GM19023 (cell line): ENCODE data around the gene QRFP.
"Not testable (repeated sequence)": the region's sequence is repeated elsewhere in the genome, so short reads cannot be mapped to it uniquely, and the experiment has no call there.

ENCODE experiments used
- ATAC-seq: cut with Tn5 transposase; IDR thresholded peaks from one replicate; pipeline ENCODE4 v1.9.1; 2021; ENCODE audit warnings: mild to moderate bottlenecking, moderate library complexity; ENCODE audit not compliant: unreplicated experiment

QRFP gene

DNA sequence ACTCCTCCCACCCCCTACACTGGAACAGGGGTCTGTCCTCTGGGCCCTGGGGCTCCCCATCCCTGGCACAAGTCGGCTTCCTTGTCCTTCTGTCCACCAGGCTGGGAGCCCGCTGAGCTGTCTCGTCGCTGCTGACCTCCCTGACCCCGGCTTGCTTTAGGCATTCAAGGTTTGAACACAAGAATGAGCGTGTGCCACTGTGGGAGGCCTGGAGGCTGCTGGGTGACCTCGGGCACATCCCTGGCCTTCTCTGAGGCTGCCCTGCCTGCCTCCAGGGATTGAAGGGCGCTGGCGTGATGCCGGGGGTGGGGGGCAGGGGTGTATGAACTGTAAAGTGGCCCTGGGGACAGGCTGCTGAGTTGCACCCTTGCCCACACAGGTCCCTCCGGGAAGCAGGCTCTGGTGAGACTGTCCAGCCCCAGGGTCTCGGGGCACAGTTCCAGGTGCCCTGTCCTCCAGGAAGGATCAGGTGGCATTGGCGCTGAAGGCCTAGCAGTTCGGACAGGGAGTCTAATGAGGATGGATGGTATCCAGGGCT, 24.2 kb upstream of the QRFP start:
- no peak for ATAC-seq

DNA sequence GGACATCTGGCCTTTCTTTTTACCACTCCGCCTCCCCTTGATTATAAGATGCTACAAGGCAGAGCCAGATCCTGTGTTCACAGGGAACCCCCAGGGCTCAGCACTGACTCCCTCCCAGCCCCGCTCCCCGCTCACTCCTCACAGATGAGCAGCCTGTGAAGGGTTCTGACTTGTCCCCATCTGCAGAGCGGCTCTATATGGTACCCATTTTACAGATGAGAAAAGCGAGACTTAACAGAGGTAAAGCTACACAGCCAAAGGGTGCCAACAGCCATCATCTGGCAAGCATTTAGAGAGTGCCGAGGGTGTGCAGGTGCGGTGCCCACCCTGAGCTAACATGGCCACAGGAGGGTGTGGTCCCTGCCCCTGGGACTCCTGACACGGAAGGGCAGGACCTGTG, 23.6 kb upstream of the QRFP start:
- ATAC-seq: no peak

DNA sequence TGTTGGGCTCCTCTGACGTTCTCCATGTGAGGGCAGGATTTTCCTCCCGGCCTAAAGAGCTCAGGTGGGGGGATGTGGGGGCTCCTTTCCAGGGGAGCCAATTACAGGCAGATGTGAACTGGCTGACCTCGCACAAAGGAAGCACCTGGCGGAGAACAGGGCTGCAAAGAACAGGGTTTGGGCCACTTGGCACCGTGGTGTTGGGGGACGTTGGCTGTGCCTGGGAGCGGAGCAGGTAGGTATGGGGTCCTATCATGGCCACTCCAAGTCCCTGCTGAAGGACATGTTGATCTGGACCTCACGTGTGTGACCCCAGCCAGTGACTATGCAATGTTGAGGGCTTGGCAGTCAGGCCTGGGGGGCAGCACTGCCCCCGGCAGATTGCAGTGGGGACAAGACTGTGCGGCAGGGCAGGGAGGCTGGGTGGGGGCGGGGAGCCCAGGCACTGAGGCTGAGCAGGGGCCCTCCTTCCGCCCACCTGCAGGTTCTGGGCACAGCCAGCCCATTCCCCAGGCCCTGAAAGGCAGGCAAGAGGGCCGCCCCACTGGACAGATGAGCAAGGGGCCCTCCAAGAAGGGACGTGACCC, 23.0 kb upstream of the QRFP start:
- ATAC-seq: no peak

DNA sequence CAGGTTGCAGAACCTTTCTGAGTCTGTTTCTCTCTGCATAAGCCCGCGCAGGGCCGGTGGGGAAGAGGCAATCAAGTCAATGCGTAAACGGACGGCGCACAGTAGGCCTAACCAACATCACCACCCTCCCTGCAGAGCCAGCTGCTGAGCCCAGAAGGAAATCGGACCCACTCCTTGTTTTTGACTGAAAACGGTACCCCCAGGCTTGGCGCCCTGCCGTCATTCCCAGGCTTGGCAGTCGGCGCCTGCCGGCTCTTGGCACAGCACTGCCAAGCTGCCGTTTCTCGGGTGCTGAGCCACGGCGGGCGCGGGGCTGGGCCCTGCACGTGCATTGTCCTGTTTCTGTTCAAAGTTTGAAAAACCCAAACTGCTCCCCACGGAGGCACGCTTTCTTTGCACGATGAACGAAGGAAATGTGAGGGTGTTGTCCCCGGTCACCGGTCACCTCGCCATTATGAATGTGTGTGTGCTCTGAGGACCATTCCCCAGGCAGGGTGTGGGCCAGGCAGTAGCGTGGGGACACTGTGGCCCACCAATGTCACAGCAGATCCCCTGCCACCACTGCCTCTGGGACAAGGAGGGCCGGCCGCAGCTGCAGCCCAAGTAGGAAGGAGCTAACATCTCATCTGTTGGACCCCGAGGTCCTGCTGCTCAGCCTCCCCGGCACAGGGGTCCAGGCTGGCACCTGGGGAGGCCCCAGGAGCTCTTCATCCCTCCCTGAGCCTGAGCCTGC, 22.4 kb upstream of the QRFP start:
- ATAC-seq: no peak

DNA sequence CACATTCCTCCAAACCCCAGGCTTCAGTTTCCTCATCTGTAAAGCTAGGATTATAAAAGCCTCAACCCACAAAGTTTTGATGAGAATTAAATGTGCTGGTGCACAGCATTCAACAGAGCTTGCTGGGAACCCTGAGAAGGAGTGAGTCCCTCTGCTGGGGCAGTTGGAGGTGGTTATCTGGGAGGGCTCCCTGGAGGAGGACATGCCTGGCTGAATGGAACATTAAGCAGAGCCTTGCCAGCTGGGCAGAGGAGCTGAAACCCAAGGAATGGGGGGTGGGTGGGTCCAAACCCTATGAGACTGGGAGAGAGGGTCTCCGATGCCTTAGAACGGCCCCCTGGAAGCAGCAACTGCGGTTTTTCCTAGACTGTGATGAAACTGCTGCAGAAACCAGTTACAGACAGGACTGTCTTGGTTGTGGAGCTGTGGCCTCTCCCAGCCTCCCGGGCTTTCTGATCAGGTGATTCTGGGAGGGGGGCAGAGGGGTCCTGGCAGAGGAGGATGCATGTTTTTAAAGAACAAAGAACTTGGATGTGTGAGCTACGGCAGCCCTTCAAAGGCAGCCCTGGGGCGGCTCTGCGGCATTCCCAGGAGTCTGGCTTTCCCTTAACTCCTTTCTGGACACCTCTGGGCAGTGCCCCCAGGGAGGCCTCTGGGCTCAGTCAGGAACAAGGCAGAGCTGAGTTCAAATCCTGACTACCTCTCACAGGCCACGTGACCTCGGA, 21.7 kb upstream of the QRFP start:
- ATAC-seq: no peak

DNA sequence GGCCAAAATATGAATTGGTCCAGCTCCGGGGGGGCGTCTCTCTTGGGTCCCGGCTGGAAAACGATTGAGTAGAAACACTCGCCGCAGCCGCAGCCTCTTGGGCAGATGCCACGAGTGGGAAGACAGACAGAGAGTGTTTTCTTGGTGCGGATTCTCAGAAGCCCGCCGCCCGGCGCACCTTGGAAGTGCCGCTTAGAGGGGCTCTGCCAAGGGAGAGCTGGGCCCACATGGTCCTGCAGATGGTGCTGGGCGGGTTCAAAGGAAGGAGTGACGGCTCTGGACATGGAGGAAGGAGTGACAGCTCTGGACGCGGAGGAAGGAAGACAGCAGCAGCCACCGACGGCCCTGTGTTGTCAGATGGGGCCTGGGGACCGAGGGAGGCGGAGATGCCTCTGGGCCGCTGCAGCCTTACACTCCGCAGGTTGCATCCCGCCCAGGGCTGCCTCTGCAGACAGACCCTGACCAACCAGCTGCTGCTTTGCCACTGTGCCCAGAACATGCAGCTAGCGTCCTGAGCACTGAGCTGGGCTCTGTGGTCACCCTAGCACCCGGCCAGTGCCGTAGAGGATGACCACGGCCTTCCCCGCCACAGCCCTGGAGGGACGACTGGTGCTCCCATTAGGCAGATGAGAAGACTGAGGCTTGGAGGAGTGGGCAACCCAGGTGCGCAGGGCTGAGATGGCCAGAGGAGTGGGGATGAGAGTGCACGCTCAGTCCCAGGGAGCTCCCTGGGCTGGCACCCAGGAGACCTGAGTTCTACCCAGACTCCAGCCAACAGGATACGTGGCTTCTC, 20.8 kb upstream of the QRFP start:
- ATAC-seq: no peak

DNA sequence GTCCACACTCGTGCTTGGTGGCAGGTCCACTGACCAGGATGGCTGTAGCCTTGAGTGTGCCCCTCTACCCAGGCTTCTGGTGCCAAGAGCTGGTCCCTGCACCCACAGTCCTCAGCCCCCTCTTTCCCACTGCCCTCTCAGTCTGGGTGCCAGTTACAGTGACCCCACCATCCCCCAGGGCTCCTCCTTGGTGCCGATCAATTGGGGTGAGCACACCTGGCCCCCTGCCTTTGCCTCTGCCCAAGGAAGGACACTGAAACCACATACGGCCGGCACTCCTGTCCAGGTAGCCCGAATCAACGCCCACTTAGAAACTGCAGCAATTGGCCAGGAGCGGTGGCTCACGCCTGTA, 18.5 kb upstream of the QRFP start:
- no peak for ATAC-seq

DNA sequence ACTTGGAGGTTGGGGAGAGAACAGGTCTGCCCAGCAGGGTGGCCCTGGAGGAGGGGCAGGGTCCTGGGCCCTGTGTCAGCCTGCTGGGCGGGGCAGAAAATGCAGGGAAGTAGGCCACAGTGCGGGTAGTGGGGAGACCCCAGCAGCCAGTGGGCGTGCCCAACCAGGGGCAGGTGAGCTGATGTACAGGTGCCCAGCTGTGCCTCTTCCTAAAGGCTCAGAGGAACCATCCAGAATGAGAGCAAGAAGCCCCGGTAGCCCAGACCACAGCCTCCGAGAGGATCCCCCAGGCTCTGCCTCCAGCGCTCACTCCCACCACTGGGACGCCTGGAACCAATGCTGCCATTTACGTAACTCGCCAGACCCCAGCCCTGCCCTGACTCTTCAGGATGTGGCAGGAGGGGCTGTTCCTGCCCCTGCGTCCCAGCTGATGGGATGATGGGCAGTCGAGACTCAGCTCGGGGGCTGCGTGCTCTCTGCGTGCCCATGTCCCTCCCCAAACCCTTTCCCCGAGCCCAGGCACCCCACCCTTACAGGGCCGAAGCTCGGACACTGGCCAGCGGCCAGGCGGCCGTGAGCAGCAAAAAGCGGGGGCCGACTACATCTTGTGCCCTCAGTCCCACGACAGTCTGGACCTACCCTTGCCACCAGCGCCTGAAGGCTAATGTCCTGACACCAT, 17.9 kb upstream of the QRFP start:
- no peak for ATAC-seq

DNA sequence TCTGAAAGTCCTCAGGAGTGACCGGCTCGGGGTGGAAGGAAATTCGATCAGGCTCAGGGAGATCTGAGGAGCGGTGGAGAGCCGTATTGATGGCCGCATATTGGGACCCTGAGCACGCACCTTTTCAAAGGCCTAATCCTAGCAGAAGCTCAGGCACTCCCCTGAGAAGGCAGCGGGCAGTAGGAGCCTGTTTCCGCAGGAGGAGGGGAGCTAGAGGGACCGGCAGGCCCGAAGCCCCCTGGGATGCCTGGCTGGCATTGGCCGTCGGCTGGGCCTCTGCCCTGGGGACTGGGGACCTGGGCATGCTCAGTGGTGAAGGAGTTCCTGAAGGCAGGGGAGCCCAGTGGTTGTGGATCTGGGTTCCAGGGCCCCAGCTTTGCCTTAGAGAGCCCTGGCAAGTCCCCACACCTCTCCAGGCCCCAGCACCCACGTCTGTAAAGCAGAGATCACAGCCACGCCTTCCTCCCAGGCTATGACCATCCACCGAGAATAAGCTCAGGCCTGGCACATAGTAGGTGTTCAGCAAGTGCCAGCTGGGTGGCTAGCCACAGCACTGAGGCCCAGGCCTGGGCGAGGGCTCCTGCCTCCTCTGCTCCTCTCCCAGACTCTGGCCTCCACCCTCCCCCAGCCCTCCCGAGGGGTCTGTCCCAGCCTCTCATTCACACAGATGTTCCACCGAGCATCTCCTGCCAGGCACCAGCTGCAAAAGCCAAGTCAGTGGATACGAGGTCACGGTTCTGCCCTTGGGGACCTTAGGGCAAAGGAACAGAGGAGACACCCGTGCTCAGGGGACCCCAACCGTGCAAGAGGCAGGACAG, 17.2 kb upstream of the QRFP start:
- ATAC-seq: no peak

DNA sequence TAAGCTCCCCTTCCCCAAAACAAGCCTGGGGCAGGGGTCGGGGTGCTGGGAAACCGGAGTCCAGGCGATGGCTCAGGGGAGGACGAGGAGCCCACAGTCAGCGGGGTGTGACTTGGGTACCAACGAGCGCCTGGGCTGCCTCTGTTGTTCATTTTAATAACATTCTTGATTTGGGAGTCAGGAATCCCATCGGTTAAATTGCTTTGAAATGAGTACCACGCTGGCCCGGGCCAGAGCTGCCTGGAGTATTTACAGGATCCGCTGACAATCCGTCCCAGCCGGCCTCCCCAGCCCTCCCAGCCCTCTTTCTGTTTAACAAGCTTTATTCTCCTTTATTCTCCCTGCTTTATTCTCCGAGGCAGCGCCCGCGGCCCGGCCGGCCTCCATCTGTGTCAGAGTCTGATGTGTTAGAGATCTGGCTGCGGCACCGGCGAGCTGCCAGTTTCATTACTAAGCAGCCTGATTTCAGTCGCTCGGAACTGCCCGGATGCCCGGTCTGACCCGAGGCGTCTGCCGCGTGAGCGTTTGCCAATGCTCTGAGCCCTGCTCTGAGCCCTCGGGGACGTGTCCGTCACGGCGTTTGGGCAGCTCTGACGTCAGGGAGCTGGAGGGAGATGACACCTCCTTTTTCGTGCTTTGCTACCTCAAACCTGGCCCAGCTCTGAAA, 16.5 kb upstream of the QRFP start:
- no peak for ATAC-seq

DNA sequence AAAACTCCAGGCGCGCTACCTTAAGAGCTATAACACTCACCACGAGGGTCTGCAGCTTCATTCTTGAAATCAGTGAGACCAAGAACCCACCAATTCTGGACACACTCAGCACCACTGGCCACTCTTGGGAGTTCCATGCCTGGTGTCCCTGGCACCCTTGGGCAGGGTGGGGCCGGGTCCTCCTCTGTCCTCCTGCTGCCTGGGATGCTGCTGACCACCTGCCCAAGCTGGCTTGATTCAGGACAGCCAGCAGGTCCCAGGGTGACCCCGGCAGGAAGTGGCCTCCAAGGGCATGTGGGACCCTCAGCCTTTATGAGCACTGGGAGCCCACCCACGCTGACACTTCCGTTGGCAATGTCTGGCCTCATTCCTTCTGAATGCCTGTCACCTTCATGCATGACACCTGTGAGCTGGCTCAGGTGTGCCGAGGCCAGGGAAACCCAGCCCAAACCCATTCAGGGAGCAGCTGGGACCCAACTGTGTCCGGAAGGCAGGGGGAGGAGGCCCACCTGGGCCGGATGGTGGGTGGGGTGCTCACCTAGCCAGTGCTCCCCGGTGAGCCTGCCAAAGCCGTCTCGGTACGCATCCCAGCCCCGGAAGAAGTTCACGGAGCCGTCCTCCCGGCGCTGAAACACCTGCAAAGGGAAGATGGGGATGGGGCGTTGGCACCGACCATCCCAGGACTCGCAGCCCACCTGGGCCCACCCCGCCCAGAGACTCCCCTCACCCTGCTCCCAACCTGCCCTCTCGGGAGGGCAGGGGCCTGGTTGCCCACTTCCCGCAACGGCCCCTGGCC, 14.8 kb upstream of the QRFP start:
- ATAC-seq: no peak

DNA sequence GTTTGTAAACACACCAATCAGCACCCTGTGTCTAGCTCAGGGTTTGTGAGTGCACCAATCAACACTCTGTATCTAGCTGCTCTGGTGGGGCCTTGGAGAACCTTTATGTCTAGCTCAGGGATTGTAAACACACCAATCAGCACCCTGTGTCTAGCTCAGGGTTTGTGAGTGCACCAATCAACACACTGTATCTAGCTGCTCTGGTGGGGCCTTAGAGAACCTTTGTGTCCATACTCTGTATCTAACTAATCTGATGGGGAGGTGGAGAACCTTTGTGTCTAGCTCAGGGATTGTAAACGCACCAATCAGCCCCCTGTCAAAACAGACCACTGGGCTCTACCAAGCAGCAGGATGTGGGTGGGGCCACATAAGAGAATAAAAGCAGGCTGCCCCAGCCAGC, 14.1 kb upstream of the QRFP start:
- ATAC-seq: not testable (repeated sequence)

DNA sequence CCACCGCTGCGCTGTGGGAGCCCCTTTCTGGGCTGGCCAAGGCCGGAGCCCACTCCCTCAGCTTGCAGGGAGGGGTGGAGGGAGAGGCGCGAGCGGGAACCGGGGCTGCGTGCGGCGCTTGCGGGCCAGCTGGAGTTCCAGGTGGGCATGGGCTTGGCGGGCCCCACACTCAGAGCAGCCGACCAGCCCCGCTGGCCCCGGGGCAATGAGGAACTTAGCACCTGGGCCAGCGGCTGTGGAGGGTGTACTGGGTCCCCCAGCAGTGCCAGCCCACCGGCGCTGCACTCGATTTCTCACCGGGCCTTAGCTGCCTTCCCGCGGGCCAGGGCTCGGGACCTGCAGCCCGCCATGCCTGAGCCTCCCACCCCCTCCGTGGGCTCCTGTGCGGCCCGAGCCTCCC, 13.4 kb upstream of the QRFP start:
- not testable (repeated sequence) for ATAC-seq

DNA sequence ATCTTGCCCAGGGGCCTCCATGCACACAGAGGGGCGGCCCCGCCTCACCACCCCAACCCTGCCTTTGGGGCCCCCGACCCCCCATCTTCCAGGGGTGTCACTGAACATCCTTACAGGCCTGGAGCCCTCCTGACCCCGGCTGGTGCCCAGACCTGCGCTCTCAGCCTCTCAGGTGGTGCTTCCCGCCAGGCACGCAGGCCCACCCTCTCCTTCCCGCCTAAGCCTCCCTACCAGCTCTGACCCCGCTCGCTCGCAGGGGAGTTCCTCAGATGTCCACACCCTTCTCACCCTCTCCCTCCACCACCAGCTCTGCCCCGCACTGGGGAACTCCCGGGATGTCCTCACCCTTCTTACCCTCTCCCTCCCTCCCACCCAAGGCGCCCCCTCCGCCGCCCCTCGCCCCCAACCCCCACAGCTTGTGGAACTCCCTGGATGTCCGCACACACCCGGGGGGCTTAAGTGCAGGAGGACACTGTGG, 12.3 kb upstream of the QRFP start:
- ATAC-seq: no peak

DNA sequence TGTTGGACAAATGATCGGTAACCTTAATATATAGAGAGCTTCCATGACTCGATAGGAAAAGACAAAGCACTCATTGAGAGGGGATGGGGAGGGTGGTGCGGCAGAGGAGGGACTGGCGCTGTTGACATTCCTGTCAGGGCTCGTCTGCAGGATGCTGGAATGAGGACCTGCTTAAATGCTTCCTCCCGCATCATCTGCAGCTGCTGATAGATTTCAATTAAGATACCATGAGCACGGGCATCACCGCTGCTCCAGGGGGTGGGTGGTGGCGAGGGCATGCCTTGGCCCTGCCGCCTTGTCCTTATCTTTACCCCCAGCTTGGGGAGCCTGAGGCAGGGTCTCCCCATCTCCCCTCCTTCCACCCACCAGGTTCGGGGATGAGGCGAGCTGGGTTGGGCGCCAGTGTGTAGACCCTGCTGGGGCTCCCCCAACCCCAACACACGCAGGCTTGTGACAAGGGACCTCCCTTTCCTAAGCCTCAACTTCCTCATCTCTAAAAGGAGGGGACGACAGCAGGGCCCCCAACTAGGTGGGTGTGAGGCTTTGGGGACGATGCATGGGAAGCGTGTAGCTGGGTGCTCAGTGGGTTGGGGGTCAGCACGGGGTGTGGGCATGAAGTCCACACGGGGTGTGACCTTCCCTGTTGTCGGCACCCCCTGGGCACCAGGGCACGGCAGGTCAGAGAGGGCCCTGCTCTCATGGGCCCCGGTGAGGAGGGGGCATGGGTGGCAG, 11.7 kb upstream of the QRFP start:
- no peak for ATAC-seq

DNA sequence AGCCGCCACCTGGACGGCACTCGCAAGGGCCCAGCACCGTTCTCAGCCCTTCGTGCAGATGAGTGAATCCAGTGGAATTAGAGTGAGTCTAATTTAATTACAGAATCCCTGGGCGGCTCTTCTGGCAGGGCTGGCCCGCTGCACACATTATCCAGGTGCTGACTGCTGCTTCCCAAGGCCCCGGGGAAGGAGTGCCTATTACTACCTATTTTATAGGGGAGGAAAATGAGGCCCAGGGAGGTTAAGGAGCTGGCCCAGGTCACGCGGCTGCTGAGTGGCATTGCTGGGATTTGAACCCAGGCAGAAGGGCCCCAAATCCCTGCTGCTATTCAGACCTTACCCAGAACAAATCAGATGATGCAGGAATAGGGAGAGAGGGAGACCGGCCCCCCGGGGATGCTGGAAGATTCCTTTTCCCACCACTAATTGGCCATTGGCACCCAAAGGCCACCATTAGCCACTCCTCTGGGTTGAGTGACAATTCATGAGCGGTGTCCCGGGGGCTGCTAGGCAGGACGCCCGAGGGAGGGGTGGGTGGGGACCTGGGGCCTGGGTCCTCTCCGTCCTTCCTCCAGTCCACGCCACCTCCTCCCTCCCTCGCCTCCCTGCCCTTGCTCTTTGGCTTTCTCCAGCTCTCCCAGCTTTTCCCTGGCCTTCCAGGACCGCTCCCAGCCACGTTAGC, 10.3 kb upstream of the QRFP start:
- ATAC-seq: no peak
